Skin epidermis (tissue), 12 donors: ENCODE data around the gene SUFU.
"Not testable (repeated sequence)": the region's sequence is repeated elsewhere in the genome, so short reads cannot be mapped to it uniquely, and the experiment has no call there.

ENCODE experiments used
- H3K27ac ChIP-seq, 21 experiments: fragments of 200-600 bp; sonication (generic) in 11 of 21; one replicate each; pipeline ENCODE4 v1.5.0; 2020; ENCODE audit warnings: mild to moderate bottlenecking in 3 of 21, inconsistent platforms in 2 of 21, moderate library complexity in 2 of 21
- H3K4me3 ChIP-seq, 7 experiments: fragments of 200-600 bp; sonication (generic) in 2 of 7; one replicate each; pipeline ENCODE4 v1.5.0; 2020; ENCODE audit warnings: inconsistent platforms in 2 of 7, mild to moderate bottlenecking in 2 of 7, moderate library complexity in 1 of 7

Gene SUFU

GRCh38 chr10:102652170-102652916 is 148.6 kb downstream of the SUFU start:
- Histone ChIP-seq H3K27ac (peak overlapping the region in 16 of 21 experiments; percentile 29 to 100 (median 61)), H3K4me3 (no peak overlapping the region)

DNA sequence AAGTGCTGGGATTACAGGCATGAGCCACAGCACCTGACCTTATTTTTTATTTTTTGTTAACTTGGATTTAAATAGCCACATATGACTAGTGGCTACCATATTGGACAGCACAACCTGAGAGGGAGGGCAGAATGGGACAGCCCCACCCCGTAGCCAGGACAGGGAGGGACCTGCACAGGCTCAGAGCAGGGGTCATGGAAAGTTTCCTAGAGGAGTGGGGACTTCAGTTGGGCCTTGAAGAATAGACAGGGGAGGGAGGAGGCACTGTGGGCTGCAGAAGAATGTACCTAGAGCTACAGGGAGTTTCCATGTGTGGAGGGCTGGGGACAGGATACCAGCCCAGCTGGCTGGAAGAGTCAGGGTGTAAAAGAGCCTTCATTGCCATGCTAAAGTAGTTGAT is 149.3 kb downstream of the SUFU start:
- Histone ChIP-seq H3K27ac (peak overlapping the region in 2 of 21 experiments; percentile 9 to 57), H3K4me3 (no peak overlapping the region)

DNA sequence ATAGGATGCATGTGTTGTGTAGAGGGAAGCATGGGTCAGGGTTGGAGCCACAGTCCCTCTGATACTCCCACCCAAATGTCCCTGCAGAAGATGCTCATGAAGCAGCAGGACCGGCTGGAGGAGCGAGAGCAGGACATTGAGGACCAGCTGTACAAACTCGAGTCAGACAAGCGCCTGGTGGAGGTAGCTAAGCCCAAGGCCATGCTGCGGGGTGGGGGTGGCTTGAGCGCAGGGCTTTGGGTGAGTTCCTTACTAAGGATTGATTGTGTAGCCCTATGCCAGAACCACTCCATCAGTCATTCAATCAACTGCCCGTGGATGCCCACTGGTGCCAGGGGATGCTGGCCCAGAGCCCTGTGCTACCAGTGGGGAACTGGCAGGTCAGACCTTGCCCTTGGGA is 150.8 kb downstream of the SUFU start:
- H3K27ac ChIP-seq: peak overlapping the region in 1 of 21 experiments; percentile 30
- no peak overlapping the region for H3K4me3 ChIP-seq

- no peak overlapping the region for H3K4me3 ChIP-seq
- peak overlapping the region in 1 of 21 experiments; percentile 30 for H3K27ac ChIP-seq
Observed at GRCh38 chr10:102654969-102655368, 151.2 kb downstream of the SUFU start.

- Histone ChIP-seq H3K4me3 (no peak overlapping the region), H3K27ac (no peak overlapping the region)
Observed at GRCh38 chr10:102656026-102656425, 152.3 kb downstream of the SUFU start.

DNA sequence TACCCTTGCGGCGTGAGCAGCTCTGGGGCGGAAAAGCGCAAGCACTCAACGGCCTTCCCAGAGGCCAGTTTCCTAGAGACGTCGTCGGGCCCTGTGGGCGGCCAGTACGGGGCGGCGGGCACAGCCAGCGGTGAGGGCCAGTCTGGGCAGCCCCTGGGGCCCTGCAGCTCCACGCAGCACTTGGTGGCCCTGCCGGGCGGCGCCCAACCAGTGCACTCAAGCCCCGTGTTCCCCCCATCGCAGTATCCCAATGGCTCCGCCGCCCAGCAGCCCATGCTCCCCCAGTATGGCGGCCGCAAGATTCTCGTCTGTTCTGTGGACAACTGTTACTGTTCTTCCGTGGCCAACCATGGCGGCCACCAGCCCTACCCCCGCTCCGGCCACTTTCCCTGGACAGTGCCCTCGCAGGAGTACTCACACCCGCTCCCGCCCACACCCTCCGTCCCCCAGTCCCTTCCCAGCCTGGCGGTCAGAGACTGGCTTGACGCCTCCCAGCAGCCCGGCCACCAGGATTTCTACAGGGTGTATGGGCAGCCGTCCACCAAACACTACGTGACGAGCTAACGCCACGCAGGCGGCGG is 153.1 kb downstream of the SUFU start:
- no peak overlapping the region for H3K4me3 ChIP-seq
- H3K27ac ChIP-seq: peak overlapping the region in 3 of 21 experiments; percentile 32 to 53 (median 41)

GRCh38 chr10:102657451-102657850 is 153.7 kb downstream of the SUFU start:
- H3K27ac ChIP-seq: peak overlapping the region in 5 of 21 experiments; percentile 5 to 53 (median 39)
- no peak overlapping the region for H3K4me3 ChIP-seq

GRCh38 chr10:102657984-102658724 is 154.4 kb downstream of the SUFU start:
- H3K4me3 ChIP-seq: no peak overlapping the region
- peak overlapping the region in 12 of 21 experiments; percentile 2 to 54 (median 40) for H3K27ac ChIP-seq

- Histone ChIP-seq H3K27ac (peak overlapping the region in 7 of 21 experiments; percentile 2 to 48 (median 39)), H3K4me3 (no peak overlapping the region)
Observed at GRCh38 chr10:102658802-102659201, 155.0 kb downstream of the SUFU start.

- H3K4me3 ChIP-seq: peak overlapping the region in 2 of 7 experiments; percentile 3 to 11
- H3K27ac ChIP-seq: peak overlapping the region in 20 of 21 experiments; percentile 5 to 84 (median 64)
Observed at GRCh38 chr10:102660888-102661657, 157.3 kb downstream of the SUFU start.

DNA sequence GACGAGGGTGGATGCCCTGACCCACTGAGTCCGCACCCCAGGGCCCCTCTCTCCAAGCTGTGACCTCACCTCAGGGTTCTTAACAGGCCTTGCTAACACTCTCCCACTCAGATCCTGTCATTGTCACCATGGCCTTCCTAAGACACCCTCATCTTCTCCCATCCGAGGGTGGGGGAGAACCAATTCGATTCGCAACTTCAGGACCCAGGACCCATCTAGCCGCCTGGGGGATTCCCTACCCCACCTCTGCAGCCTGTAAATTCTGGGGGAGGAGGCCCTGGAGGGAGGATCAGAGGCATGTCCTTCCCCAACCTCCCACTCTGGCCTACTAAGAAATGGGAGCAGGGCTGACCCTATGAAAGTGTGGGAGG is 157.9 kb downstream of the SUFU start:
- peak overlapping the region in 1 of 7 experiments; percentile 3 for H3K4me3 ChIP-seq
- H3K27ac ChIP-seq: peak overlapping the region in 20 of 21 experiments; percentile 5 to 84 (median 64)

DNA sequence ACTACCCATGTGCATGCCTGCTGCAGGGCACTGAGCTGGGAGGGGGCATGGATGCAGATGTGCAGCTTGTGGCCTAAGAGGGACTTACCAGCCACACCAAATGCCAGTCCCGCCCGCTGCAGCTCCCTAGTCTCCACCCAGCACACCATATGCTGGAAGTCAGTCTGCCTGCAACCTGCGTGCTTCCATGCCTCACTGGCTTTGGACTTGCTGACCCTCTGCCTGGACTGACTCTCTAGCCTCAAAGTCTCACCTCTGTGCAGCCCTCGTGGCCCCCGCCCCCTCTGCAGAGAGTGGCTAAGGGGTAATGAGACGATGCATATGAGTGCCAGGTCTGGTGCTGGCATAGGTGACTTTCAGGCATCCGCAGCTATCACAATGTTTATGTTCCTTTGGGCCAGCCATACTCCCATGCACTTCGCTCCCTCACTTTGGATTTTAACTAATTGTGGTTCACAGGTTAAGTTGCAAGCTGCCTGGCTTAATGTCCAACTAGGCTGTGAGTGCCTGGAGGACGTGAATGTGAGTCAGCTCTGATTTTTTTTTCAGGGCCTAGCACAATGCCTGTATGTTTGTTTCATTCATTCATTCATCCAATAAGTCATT is 162.2 kb downstream of the SUFU start:
- H3K4me3 ChIP-seq: no peak overlapping the region
- H3K27ac ChIP-seq: no peak overlapping the region

- H3K4me3 ChIP-seq, H3K27ac ChIP-seq: not testable (repeated sequence)
Observed at GRCh38 chr10:102667411-102667810, 163.6 kb downstream of the SUFU start.

DNA sequence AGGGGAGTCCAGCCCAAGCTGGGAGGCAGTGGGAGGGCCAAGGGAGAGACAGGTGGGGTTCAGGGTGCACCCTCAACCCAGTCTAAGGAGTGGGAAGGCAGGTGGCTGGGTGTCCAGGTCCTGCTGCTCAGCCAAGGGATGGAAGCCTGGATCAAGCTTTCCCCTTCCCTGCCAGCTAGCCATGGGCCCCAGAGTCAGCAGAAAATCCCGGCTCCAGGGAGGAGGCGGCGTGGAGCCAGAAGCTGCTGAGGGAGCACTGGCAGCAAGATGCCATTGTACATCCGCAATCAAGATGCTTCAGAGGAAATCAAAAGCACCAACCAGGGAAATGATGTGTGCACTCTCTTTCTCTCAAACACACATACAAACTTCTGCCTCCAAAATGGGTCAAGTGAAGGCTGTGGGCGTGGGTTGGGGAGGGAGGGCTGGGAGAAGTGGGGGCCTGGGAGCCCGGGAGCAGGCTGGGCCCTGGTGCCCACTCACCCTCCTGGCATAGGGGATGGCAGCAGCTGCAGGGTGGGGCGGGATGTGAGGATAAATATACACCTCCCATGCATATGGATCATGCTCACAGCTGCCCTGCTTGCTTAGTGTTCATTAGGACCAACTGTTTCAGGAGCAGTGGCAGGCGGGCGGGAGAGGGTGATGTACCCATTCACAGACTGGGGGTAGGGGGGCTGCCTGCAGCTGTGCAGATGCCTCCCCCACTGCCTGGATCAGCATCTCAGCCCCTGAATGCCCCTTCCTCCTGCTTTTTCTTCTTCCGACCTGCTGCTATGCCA is 164.7 kb downstream of the SUFU start:
- Histone ChIP-seq H3K4me3 (no peak overlapping the region), H3K27ac (peak overlapping the region in 4 of 21 experiments; percentile 12 to 46 (median 32))

GRCh38 chr10:102669206-102670064 is 165.7 kb downstream of the SUFU start:
- Histone ChIP-seq H3K4me3 (no peak overlapping the region), H3K27ac (peak overlapping the region in 9 of 21 experiments; percentile 1 to 55 (median 32))

- no peak overlapping the region for H3K4me3 ChIP-seq
- H3K27ac ChIP-seq: peak overlapping the region in 5 of 21 experiments; percentile 17 to 55 (median 34)
Observed at GRCh38 chr10:102670065-102670670, 166.4 kb downstream of the SUFU start.

GRCh38 chr10:102670871-102671434 is 167.2 kb downstream of the SUFU start:
- Histone ChIP-seq H3K4me3 (no peak overlapping the region), H3K27ac (no peak overlapping the region)
